Stimulated activated CD4-positive, alpha-beta T cell treated with anti-CD3 and anti-CD28 coated beads, Interleukin-2, amount 100 ng/mL, for 24 hours (primary cell): ENCODE results near the gene TRANK1.
"Not testable (repeated sequence)": the region's sequence is repeated elsewhere in the genome, so short reads cannot be mapped to it uniquely, and the experiment has no call there.

Source experiments
- DNase-seq, 2 donors: peaks; one replicate each; pipeline ENCODE4 v3.0.0-alpha.2; 2020

Gene TRANK1

GRCh38 chr3:36881735-36882134 is 63.1 kb downstream of the TRANK1 start:
- no peak for DNase-seq

DNA sequence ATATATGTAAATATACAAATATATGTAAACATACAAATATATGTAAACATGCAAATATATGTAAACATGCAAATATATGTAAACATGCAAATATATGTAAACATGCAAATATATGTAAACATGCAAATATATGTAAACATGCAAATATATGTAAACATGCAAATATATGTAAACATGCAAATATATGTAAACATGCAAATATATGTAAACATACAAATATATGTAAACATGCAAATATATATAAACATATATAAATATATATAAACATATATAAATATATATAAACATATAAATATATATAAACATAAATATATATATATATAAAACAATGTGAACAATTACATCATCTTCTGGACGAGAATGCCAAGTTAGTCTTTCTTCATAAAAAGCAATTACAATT is 65.0 kb downstream of the TRANK1 start:
- DNase-seq, result not testable (repeated sequence)

GRCh38 chr3:36877930-36878685 is 66.7 kb downstream of the TRANK1 start:
- DNase-seq, result no peak

DNA sequence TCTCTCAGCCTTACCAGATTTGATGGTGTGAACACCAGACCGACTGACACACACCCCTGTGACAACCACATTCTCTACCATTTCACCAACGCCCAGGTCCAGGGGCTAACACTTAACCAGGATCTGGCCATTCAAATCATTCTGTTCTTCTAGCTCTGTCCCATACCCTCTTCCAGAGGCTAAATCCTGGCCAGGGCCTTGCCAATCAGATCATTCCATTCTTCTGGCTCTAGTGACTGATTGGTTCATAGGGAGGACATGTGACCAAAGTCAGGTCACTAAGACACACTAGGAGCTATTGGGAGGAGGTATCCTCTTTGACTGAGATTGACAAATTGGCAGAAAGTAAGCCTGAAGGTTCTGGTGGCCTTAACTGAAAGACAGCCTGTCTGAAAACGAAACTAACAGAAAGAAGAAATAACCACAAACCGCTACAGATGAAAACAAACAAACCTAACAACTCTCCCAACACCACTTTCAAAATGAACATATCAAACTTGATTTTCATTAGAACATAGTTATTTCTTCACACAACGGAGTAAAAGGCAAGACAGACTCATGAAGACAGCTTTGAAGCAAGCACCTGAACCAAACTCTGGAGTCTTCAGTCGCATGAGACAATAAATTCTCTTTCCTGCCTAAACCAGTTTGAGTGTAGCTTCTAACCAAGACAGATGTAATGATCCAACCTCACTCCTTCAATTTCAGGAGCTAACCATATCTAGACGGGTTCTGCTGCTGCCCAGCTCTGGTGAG is 68.5 kb downstream of the TRANK1 start:
- no peak for DNase-seq

GRCh38 chr3:36875397-36875796 is 69.5 kb downstream of the TRANK1 start:
- DNase-seq, result no peak

GRCh38 chr3:36874424-36874823 is 70.4 kb downstream of the TRANK1 start:
- DNase-seq, result no peak

DNA sequence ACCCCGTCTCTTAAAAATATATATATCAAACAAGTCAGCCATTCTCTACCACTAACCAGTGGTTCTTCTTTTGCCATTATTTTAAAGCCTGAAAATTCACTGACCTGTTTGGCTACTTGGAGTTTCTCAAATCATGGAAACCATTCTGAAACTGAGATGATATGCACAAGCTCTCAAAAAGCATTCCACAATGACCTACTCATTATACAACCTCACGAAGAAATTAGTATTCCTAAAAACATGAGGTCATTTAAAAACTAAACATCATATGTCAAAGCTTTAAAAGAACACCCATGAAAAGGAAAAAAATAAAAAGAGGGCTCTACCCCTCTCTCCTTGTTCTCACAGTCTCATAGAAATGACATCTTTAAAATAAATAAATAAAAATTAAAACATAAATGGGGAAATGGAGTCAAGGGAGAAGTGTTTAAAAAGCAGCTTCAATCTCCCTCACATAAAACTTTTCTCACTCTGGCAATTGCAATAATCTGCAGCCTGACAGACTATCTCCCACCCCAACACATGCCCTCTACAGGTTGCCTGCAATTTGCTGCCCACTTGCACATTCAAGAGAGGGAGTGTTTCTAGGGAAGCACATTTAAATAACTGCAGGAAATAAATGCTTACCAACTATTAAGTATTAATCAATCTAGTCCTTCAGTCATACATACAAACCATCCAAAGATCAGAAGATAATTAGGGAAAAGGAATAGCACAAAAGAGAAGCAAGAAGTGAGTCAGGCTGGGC is 73.3 kb downstream of the TRANK1 start:
- DNase-seq, result no peak

DNA sequence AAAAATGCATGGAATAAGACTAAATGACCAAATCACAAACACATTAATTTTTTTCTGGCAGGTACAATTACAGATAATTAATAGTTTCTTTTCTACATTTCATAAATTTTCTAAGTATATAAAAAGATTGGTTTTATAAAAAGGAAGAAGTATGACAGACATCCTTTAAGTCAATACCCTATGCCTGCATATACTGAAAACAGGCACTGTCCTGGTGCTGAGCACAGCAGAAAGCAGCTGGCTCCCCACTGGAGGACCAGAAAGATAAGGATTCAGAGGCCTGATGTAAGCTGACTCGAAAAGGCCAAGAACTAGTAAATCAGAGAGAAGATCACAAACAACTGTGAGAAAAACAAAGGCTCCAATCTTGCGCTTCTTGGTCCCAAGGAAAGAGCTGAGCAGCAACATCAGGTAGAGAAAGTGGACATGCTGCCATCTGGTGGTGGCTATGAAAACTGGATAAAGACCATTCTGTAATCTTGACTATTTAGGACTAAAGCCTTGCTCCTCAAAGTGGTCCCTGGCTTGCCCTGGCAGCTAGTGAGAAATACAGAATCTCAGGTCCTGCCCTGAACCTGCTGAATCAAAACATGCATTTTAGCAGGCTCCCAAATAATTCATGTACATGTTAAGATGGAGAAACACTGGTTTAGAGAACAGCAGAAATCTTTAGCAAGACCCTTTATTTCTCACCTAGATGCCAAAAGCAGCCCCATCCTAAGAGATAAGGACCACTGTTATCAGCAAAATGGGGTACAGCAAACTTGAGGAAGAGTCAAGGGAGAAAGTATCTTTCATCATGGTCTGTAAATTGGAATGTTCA is 76.0 kb downstream of the TRANK1 start:
- DNase-seq, result peak; percentile 43 to 62

DNA sequence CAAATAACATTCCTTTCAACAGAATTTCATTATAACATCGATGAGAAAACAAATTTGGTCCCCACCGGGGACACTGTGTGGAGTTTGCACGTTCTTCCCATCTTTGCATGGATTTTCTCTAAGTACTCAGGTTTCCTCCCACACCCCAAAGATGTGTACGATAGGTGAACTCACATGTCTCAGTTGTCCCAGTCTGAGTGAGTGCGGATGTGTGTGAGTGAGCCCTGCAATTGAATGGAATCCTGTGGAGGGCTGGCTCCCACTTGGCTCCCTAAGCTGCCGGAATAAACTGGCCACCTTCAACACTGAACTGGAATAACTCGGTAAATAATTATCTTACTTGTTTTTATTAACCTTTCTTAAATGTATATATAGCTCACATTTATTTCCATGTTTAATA is 77.0 kb downstream of the TRANK1 start:
- DNase-seq, result no peak

DNA sequence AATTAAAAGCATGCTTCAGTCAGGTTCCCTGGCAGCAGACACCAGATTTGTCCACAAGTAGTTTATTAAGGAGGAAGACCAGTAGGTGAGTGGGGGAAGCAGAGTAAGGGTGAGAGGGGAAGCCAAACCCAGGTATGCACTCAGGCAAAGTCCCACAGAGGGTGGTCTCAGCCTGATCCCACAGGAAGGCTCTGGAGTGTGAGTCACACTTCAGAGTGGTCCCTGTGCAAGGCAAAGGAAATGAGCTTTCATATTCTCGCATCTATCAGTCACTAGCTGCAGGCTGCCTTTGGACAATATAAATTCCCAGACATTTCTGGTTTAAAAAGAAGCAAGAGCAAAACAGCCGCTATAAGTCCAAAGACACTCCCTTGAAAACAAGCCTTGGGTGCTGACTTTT is 78.5 kb downstream of the TRANK1 start:
- no peak for DNase-seq

GRCh38 chr3:36864180-36865053 is 80.4 kb downstream of the TRANK1 start:
- DNase-seq, result no peak

DNA sequence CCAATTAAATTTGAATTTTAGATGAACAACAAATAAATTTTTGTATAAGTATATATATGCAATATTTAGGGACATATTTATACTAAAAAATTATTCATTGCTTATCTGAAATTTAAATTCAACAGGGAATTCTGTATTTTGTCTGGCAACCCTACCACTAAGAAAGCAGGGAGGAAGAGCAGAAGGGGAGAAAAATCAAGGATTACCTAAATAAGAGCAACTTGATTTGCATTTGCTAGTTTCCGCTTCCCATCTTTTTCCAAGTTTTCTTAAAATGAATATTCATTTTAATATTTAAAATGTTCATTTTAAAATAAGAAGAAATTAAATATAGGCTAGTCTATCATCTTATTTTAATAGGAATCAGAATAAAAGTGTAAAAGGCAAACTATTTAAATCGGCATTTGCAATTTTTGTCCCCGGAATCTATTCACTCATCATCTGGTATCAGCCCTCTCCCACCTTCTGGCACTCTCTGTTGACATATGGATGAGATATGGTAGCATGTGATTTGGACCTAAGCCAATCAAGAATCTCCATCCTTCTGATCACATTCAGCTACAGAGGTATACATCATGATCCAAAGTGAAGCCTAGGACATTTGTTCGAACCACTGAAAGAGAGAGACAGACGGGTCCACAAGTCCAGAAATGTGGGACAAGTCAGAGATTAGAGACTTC is 82.6 kb downstream of the TRANK1 start:
- no peak for DNase-seq

DNA sequence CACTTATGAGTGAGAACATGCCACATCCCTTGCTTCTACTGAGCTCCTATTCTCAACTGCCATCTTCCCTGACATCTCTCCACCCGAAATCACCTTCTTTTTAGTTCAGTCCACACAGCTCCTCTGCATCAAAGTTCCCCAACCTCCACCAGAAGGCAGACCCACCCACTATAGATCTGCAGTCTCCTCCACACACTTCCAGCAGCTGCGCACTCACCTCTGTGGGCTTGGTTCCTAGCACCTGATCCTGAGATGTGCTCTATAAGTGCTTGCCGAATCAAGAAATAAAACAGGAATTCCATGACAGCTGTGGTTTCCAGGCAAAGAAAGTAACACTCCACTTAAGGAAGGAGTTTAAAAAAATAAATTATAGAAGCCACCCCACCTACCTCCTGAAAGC is 85.4 kb downstream of the TRANK1 start:
- DNase-seq, result no peak

DNA sequence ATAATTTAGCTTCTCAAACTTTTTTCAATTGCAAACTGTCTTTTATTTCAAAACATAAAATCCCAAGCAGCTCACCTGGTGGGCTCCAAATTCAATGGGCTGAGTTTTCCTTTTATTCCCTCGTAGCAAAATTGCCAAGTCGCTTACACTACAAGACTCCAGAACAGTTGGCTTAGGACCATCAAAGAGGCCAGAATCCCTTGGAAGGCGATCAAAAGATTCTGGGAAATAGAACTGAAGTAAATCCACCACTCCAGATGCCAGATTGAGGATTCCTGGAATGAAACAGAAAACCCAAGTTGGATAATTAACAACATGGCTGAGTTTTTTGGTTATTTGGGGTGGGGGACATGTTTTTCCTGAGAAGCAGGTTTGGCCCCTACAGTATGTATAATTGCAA is 92.8 kb downstream of the TRANK1 start:
- DNase-seq, result no peak

GRCh38 chr3:36850743-36851142 is 94.1 kb downstream of the TRANK1 start:
- no peak for DNase-seq

GRCh38 chr3:36846406-36846805 is 98.4 kb downstream of the TRANK1 start:
- no peak for DNase-seq

DNA sequence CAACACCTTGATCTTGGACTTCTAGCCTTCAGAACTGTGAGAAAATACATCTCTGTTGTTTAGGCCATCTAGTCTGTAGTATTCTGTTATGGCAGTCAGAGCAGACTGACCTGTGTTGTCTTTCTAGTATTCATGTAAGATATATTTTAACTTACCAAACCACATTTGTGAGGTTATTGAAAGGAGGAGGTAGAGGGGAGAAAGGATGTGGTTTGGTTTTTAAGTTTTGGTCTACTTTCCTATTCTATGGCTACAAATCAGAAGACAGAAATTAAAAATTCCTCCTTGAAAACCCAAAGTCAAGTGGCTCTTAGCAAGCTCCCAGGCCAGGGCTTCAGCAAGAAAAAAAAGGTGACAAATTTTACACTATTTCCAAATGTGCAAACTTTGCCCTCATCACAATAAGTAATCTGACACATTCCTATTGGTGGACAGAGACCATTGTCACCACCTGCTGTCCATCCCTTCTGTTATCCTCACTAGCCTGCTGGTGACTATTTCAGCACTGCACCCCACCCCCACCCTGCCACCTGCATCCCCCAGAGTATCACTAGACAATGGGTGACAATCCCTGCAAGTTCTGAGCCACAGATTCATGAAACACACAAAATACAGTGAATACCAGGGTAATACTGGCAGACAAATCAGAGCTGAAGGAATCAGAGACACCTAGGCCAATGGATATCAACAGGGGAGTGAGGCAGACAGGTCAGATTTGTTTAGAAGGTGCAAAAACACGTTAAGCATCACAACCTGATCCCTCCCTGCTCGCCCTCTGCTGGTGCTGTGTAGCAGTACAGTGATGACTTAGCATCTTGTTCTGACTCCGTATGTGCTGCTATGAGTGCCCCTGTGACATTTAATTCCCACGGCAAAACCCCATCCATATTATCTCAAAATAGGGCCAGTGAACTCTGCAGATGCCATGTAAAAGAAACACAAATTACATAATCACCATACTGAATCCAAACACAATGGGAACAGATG is 101.5 kb downstream of the TRANK1 start:
- peak; percentile 68 to 76 for DNase-seq

DNA sequence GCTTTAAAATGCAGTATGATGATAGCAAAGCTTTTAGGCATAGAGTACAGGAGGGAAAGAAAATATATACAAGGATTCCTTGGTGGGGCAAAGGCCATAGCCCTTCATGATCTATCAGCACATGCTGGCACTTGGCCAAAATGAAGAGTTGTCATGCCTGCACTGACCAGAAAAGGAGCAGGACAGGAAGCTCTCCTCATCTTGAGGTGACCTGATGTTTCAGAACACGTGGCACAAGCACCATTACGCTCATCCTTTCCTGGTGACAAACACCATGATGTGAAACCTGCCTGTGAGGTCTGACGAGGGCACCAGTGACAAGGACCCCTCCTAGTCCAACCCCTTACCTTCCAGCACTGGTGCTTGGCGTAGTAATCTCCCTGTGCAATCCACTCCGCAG is 102.6 kb downstream of the TRANK1 start:
- DNase-seq, result no peak

DNA sequence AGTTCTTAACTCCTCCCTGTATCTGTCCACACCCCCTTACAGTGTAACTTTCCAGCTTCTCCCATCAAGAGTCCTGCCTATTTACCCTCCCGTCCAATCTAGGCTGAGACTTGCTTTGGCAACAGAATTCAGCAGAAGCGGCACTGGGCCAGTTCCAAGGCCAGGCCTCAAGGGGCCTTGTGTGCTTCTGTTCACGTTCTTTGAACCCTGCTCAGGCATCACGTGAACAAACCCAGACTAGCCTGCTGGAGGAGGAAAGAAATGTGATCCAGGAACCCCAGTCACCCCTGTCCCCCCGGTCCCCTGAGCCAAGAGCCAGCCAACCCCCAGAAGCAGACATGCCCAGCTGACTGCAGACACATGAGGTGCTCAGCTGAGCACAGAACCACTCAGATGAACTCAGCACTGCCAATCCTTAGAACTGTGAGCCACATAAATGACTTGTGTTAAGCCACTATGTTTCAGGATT is 104.4 kb downstream of the TRANK1 start:
- no peak for DNase-seq

DNA sequence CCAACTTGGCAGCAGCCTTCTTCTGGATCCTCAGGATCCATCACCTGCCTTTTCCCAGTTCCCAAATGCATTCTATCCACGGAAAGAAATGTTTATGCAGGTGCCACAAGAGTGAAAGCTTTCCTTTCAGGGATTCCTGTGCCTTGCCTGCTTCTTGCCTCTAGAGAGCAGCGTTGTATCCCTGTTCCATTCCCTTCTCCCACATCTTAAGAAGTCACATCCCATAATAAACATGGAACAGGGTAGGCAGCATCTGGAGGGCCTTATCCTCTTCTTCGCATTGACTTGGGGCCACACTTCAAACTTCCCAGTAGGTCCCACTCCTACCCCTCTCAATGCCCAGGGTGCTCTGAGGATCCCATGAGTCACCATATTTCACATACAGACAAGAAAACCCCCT is 107.8 kb downstream of the TRANK1 start:
- no peak for DNase-seq
